IMR-90 (cell line): ENCODE data around the gene NAA38. TPM values are rescaled to one million over a fixed set of nuclear protein-coding genes. Genes with fewer than 3 reads are reported as not detected.
A peak's percentile ranks its signal among the peaks of the same experiment; 100 is the strongest.

Experiments
- ATAC-seq: fragments of 200-7000 bp; cut with Tn5 transposase; 2 replicates; pipeline ENCODE4 v1.9.1; 2020; ENCODE audit warnings: low read depth, mild to moderate bottlenecking, moderate library complexity
- BruUV-seq: library from RNA; stranded (reverse); fragments of 400-500 nt; replicated peaks from 2 replicates; lab custom pipeline; 2021; lab: Mats Ljungman, UMichigan
- CTCF ChIA-PET: fragments of 300-600 bp; formaldehyde crosslinking; extraction: SDS; loops from one replicate; lab custom pipeline; 2021; ENCODE audit warnings: antibody characterized with exemption; lab: Yijun Ruan, JAX
- POLR2A ChIA-PET: fragments of 300-600 bp; sonication (Branson Sonifier 250); formaldehyde crosslinking; loops from one replicate; lab custom pipeline; 2022; ENCODE audit warnings: antibody characterized with exemption; ENCODE audit not compliant: unreplicated experiment; lab: Charles Lee
- DNase-seq: peaks from one replicate; pipeline ENCODE4 v3.0.0; 2013
- H2AFZ ChIP-seq: replicated peaks from 2 replicates; pipeline ENCODE3; 2013; ENCODE audit warnings: low read length, mild to moderate bottlenecking; ENCODE audit not compliant: poor library complexity
- H2AK5ac ChIP-seq: 2 replicates; pipeline ENCODE4 v1.6.1; 2013; ENCODE audit warnings: low read depth, low read length, inconsistent platforms
- H2AK9ac ChIP-seq: replicated peaks from 2 replicates; pipeline ENCODE3; 2013; ENCODE audit warnings: mild to moderate bottlenecking, low read depth, low read length, moderate library complexity; ENCODE audit not compliant: poor library complexity
- H2BK120ac ChIP-seq: 2 replicates; pipeline ENCODE4 v1.6.1; 2013; ENCODE audit warnings: low read depth, low read length, inconsistent platforms
- H2BK15ac ChIP-seq: 3 replicates; pipeline ENCODE4 v1.6.1; 2013; ENCODE audit warnings: low read depth, low read length, inconsistent platforms
- H2BK20ac ChIP-seq: 2 replicates; pipeline ENCODE4 v1.6.1; 2013; ENCODE audit warnings: low read depth, mild to moderate bottlenecking, inconsistent platforms, low read length, moderate library complexity
- H2BK5ac ChIP-seq: 2 replicates; pipeline ENCODE4 v1.6.1; 2013; ENCODE audit warnings: mild to moderate bottlenecking, low read depth, low read length, inconsistent platforms; ENCODE audit not compliant: poor library complexity, severe bottlenecking
- H3K14ac ChIP-seq: replicated peaks from 2 replicates; pipeline ENCODE4 v1.6.1; 2013; ENCODE audit warnings: low read depth, low read length, inconsistent platforms
- H3K18ac ChIP-seq: 2 replicates; pipeline ENCODE4 v1.6.1; 2013; ENCODE audit warnings: low read depth, low read length, control low read depth
- H3K23ac ChIP-seq: 2 replicates; pipeline ENCODE4 v1.6.1; 2013; ENCODE audit warnings: low read depth, low read length, inconsistent platforms
- H3K27ac ChIP-seq: 2 replicates; pipeline ENCODE4 v1.5.1; 2013; ENCODE audit warnings: mild to moderate bottlenecking, control low read depth, low read length; ENCODE audit not compliant: insufficient read depth
- H3K27me3 ChIP-seq: 2 replicates; pipeline ENCODE4 v1.6.1; 2013; ENCODE audit warnings: low read length; ENCODE audit not compliant: control insufficient read depth, insufficient read depth
- H3K36me3 ChIP-seq: 2 replicates; pipeline ENCODE4 v1.6.1; 2013; ENCODE audit warnings: low read length, mixed read lengths; ENCODE audit not compliant: control insufficient read depth, insufficient read depth
- H3K4ac ChIP-seq: 2 replicates; pipeline ENCODE4 v1.6.1; 2013; ENCODE audit warnings: low read depth, low read length, inconsistent platforms
- H3K4me1 ChIP-seq: 2 replicates; pipeline ENCODE4 v1.6.1; 2013; ENCODE audit warnings: low read length, mixed read lengths; ENCODE audit not compliant: control insufficient read depth, insufficient read depth
- H3K4me2 ChIP-seq: 2 replicates; pipeline ENCODE4 v1.6.1; 2013; ENCODE audit warnings: low read depth, mild to moderate bottlenecking, control low read depth, low read length, moderate library complexity
- H3K4me3 ChIP-seq: 2 replicates; pipeline ENCODE4 v1.5.1; 2013; ENCODE audit warnings: low read depth, mild to moderate bottlenecking, control low read depth, low read length, moderate library complexity; ENCODE audit not compliant: insufficient read depth
- H3K56ac ChIP-seq: 2 replicates; pipeline ENCODE4 v1.6.1; 2013; ENCODE audit warnings: low read length, inconsistent platforms; ENCODE audit not compliant: insufficient read depth; ENCODE audit errors: extremely low read depth
- H3K79me1 ChIP-seq, 2 experiments: 2 replicates each; pipeline ENCODE4 v1.6.1; 2013; ENCODE audit warnings: low read length in 2 of 2, inconsistent platforms in 1 of 2, low read depth in 1 of 2
- H3K9ac ChIP-seq: 2 replicates; pipeline ENCODE4 v1.6.1; 2013; ENCODE audit warnings: low read depth, low read length, control low read depth
- H3K9me1 ChIP-seq: 2 replicates; pipeline ENCODE4 v1.6.1; 2013; ENCODE audit warnings: low read length, inconsistent platforms; ENCODE audit not compliant: insufficient read depth
- H3K9me3 ChIP-seq: 2 replicates; pipeline ENCODE4 v1.6.1; 2013; ENCODE audit warnings: low read length; ENCODE audit not compliant: control insufficient read depth, insufficient read depth
- H4K20me1 ChIP-seq: 2 replicates; pipeline ENCODE4 v1.6.1; 2013; ENCODE audit warnings: low read length, inconsistent platforms; ENCODE audit not compliant: insufficient read depth
- H4K5ac ChIP-seq: 2 replicates; pipeline ENCODE4 v1.6.1; 2013; ENCODE audit warnings: mild to moderate bottlenecking, low read depth, low read length, control low read depth
- H4K8ac ChIP-seq, 2 experiments: 2 replicates each; pipeline ENCODE4 v1.6.1; 2013; ENCODE audit warnings: low read depth in 2 of 2, low read length in 2 of 2, control low read depth in 1 of 2, inconsistent platforms in 1 of 2
- H4K91ac ChIP-seq: 2 replicates; pipeline ENCODE4 v1.6.1; 2013; ENCODE audit warnings: low read depth, low read length, inconsistent platforms; ENCODE audit not compliant: insufficient read depth
- BHLHE40 ChIP-seq: fragments of 150-350 bp; IDR thresholded peaks from 2 replicates; pipeline ENCODE4 v1.6.1; 2016; ENCODE audit warnings: mild to moderate bottlenecking, low read depth, low read length
- ELK1 ChIP-seq: fragments of 150-350 bp; IDR thresholded peaks from 2 replicates; pipeline ENCODE4 v1.6.1; 2016; ENCODE audit warnings: low read depth, mild to moderate bottlenecking, low read length, moderate library complexity, borderline replicate concordance
- FOS ChIP-seq: fragments of 150-350 bp; IDR thresholded peaks from 2 replicates; pipeline ENCODE4 v1.6.1; 2016; ENCODE audit warnings: low read depth, low read length
- MAZ ChIP-seq: IDR thresholded peaks from 2 replicates; pipeline ENCODE4 v1.6.1; 2012; ENCODE audit warnings: low read depth, mild to moderate bottlenecking, low read length, improper control_type of control experiment, moderate library complexity, borderline replicate concordance
- MXI1 ChIP-seq: IDR thresholded peaks from 2 replicates; pipeline ENCODE4 v1.6.1; 2012; ENCODE audit warnings: low read depth, mild to moderate bottlenecking, low read length, moderate library complexity, borderline replicate concordance
- NFE2L2 ChIP-seq: fragments of 150-350 bp; IDR thresholded peaks from 2 replicates; pipeline ENCODE4 v1.6.1; 2016; ENCODE audit warnings: low read depth, mild to moderate bottlenecking, low read length
- POLR2A ChIP-seq: IDR thresholded peaks from 2 replicates; pipeline ENCODE4 v1.6.1; 2012; ENCODE audit warnings: mild to moderate bottlenecking, low read depth, low read length
- RAD21 ChIP-seq: IDR thresholded peaks from 2 replicates; pipeline ENCODE4 v1.6.1; 2012; ENCODE audit warnings: low read length, improper control_type of control experiment
- RCOR1 ChIP-seq: IDR thresholded peaks from 2 replicates; pipeline ENCODE4 v1.6.1; 2012; ENCODE audit warnings: mild to moderate bottlenecking, low read length, improper control_type of control experiment; ENCODE audit not compliant: insufficient replicate concordance
- RFX5 ChIP-seq: IDR thresholded peaks from 2 replicates; pipeline ENCODE4 v1.8.0; 2012; ENCODE audit warnings: low read depth, mild to moderate bottlenecking, low read length, moderate library complexity
- SMC3 ChIP-seq: fragments of 150-350 bp; IDR thresholded peaks from 2 replicates; pipeline ENCODE4 v1.6.1; 2016; ENCODE audit warnings: low read depth, mild to moderate bottlenecking, antibody characterized with exemption, low read length, moderate library complexity
- USF2 ChIP-seq: fragments of 150-350 bp; IDR thresholded peaks from 2 replicates; pipeline ENCODE4 v1.6.1; 2017; ENCODE audit warnings: mild to moderate bottlenecking, antibody characterized with exemption, low read length, low read depth
- WGBS, 2 experiments: methylation state at CpG; one replicate each; pipeline versions ENCODE4 v1.1.5 to v1.1.7; 2013; ENCODE audit warnings: missing lambda C conversion rate in 2 of 2; ENCODE audit not compliant: insufficient read length in 1 of 2; ENCODE audit errors: extremely low coverage in 2 of 2; 5-methylcytosine and 5-hydroxymethylcytosine counted together
- dilution Hi-C: fragments of 300-500 bp; cut with HindIII; formaldehyde crosslinking; loops from one replicate; pipeline ENCODE4 v1.14.3; 2018; ENCODE audit warnings: low sequenced_read_pairs; ENCODE audit not compliant: unreplicated experiment
- in situ Hi-C: fragments of 300-500 bp; cut with MboI; formaldehyde crosslinking; loops from 3 replicates; pipeline ENCODE4 v1.14.3; 2019; ENCODE audit warnings: low sequenced_read_pairs, inconsistent platforms, mixed read lengths
- intact Hi-C: fragments of 100-400 bp; cut with micrococcal nuclease; formaldehyde crosslinking; loops from 2 replicates; pipeline ENCODE4 v1.10.0; 2022
- polyA plus RNA-seq, 3 experiments: library from polyadenylated mRNA; depleted of rRNA; stranded (reverse); fragments of >200 nt; gene quantifications; 2 replicates each; pipeline ENCODE4 v1.2.3, GENCODE V29; 2012; ENCODE audit warnings: low replicate concordance in 1 of 3
- total RNA-seq: library from RNA; depleted of rRNA; stranded (reverse); fragments of >200 nt; gene quantifications from 2 replicates; pipeline ENCODE4 v1.2.3, GENCODE V29; 2012

The NAA38 gene
- total and polyA plus RNA-seq, 2 of the 4 experiments (the other 2 are of a cell fraction) = 40.7 to 76.8 TPM

- 2% methylated on average over 29 of the region's 61 CpGs; no CpG with 5 or more reads in 1 of the 2 experiments for WGBS, 2 experiments
- BruUV-seq = no TSS peak
These were observed 13.6 kb downstream of the NAA38 start for GRCh38 chr17:7843536-7844291.

More at GRCh38 chr17:7843536-7844291, 13.6 kb downstream of the NAA38 start:
- peak overlapping the region; percentile 54 to 92 for H4K8ac ChIP-seq
- in situ Hi-C loops = no loop called here
- dilution Hi-C loops = no loop called here
- peak overlapping the region; percentile 97 for H3K56ac ChIP-seq
- H2BK5ac ChIP-seq = peak overlapping the region; percentile 97
- H3K4me1 ChIP-seq = peaks cover 21% of the 10 kb centered on the region
- H3K79me1 ChIP-seq = peaks cover 19 to 66% of the 10 kb centered on the region in 2 experiments
- DNase-seq = peak; percentile 90
- H2AFZ ChIP-seq = peak overlapping the region; percentile 81
- POLR2A ChIA-PET = interaction anchor here (0.7 kb wide), 1 partner anchor 17 kb away, joined by 3 read pairs; no protein-coding TSS in a partner anchor
- peak overlapping the region; percentile 83; the same call in 2 of the 3 replicates for H2BK15ac ChIP-seq
- H3K4ac ChIP-seq = peak overlapping the region; percentile 99
- H2BK120ac ChIP-seq = peak overlapping the region; percentile 94
- peak overlapping the region; percentile 100 for H2AK5ac ChIP-seq
- TF ChIP-seq POLR2A (peak; percentile 87), RFX5 (no peak), RCOR1 (no peak), ELK1 (no peak), USF2 (peak; percentile 89), MAZ (peak; percentile 92), MXI1 (peak; percentile 92), FOS (no peak), RAD21 (0 out of 2 replicates have a peak, but pooled peaks have one; percentile 1), BHLHE40 (no peak), SMC3 (no peak), NFE2L2 (no peak)
- H3K36me3 ChIP-seq = peaks cover 31% of the 10 kb centered on the region; the same call in 1 of the 2 replicates
- peak; percentile 16 for ATAC-seq
- H2AK9ac ChIP-seq = peak overlapping the region; percentile 100
- H4K91ac ChIP-seq = peak overlapping the region; percentile 98
- intact Hi-C loops = loop anchor here (1.0 to 5.0 kb wide), 4 partner anchors 7 to 271 kb away; partner anchors contain the start of gene NAA38
- peak overlapping the region; percentile 41 for H4K5ac ChIP-seq
- H4K20me1 ChIP-seq = peaks cover 73% of the 10 kb centered on the region
- CTCF ChIA-PET = interaction anchor here (1.5 kb wide), 1 partner anchor 13 kb away, joined by 3 read pairs; the partner anchor contains the start of gene NAA38
- peak overlapping the region; percentile 97 for H3K4me2 ChIP-seq
- no peaks in the 10 kb centered on the region for H3K27me3 ChIP-seq
- no peaks in the 10 kb centered on the region for H3K9me3 ChIP-seq
- peak overlapping the region; percentile 85 for H2BK20ac ChIP-seq
- peaks cover 8% of the 10 kb centered on the region; the same call in 1 of the 2 replicates for H3K9me1 ChIP-seq
- H3K14ac ChIP-seq = peak overlapping the region; percentile 98
- H3K18ac ChIP-seq = peak overlapping the region; percentile 83
- peak overlapping the region; percentile 71 for H3K4me3 ChIP-seq
- peak overlapping the region; percentile 98 for H3K27ac ChIP-seq
- H3K9ac ChIP-seq = peak overlapping the region; percentile 92
- H3K23ac ChIP-seq = peak overlapping the region; percentile 96
